HepG2 (cell line): ENCODE data around the gene COPS6. TPM values are rescaled to one million over a fixed set of nuclear protein-coding genes. Genes with fewer than 3 reads are reported as not detected.

ENCODE experiments used
- AFF4 ChIP-seq: sonication (generic); formaldehyde crosslinking; IDR thresholded peaks from 2 replicates; pipeline ENCODE4 v1.4.0; 2020; ENCODE audit warnings: missing genetic modification reagents
- DRAP1 ChIP-seq: IDR thresholded peaks from 2 replicates; pipeline ENCODE4 v1.6.1; 2016; ENCODE audit warnings: missing genetic modification reagents, missing compliant biosample characterization
- FOXA1 ChIP-seq, 2 experiments: fragments of 450-650 bp in 1 of 2; sonication (generic) in 1 of 2; formaldehyde crosslinking in 1 of 2; IDR thresholded peaks; 2 replicates each; pipeline versions ENCODE4 v1.4.0 to v1.6.1; 2016 to 2020; ENCODE audit warnings: missing genetic modification reagents in 1 of 2
- HDAC1 ChIP-seq: sonication (generic); formaldehyde crosslinking; IDR thresholded peaks from 2 replicates; pipeline ENCODE4 v1.5.1; 2020; ENCODE audit warnings: mild to moderate bottlenecking, missing genetic modification reagents
- KAT2B ChIP-seq: fragments of 150-350 bp; IDR thresholded peaks from 2 replicates; pipeline ENCODE4 v1.6.1; 2014; ENCODE audit warnings: low read depth, low read length, borderline replicate concordance
- KDM2A ChIP-seq: sonication (generic); formaldehyde crosslinking; IDR thresholded peaks from 2 replicates; pipeline ENCODE4 v1.4.0; 2020; ENCODE audit warnings: low read depth, missing genetic modification reagents, borderline replicate concordance
- MAFF ChIP-seq: IDR thresholded peaks from 2 replicates; pipeline ENCODE4 v1.6.1; 2011; ENCODE audit warnings: low read depth, low read length, improper control_type of control experiment
- NR2F1 ChIP-seq, 2 experiments: fragments of 450-650 bp in 1 of 2; formaldehyde crosslinking in 1 of 2; IDR thresholded peaks; 2 replicates each; pipeline versions ENCODE4 v1.5.0 to v1.6.1; 2016 to 2020; ENCODE audit warnings: mild to moderate bottlenecking in 1 of 2, missing compliant biosample characterization in 1 of 2, missing genetic modification reagents in 1 of 2, moderate library complexity in 1 of 2
- PHB2 ChIP-seq: fragments of 450-650 bp; IDR thresholded peaks from 2 replicates; pipeline ENCODE4 v1.6.1; 2018; ENCODE audit not compliant: partially characterized antibody
- SPEN ChIP-seq: sonication (generic); formaldehyde crosslinking; IDR thresholded peaks from 2 replicates; pipeline ENCODE4 v1.5.1; 2020; ENCODE audit warnings: low read depth, mild to moderate bottlenecking, missing genetic modification reagents
- TBX2 ChIP-seq: sonication (generic); formaldehyde crosslinking; IDR thresholded peaks from 2 replicates; pipeline ENCODE4 v1.5.0; 2020; ENCODE audit warnings: missing genetic modification reagents, mild to moderate bottlenecking, borderline replicate concordance
- ZFX ChIP-seq: sonication (generic); formaldehyde crosslinking; IDR thresholded peaks from 2 replicates; pipeline ENCODE4 v1.4.0; 2020; ENCODE audit warnings: mild to moderate bottlenecking, low read depth, missing genetic modification reagents, moderate library complexity
- ZFYVE20 ChIP-seq: sonication (generic); formaldehyde crosslinking; IDR thresholded peaks from 2 replicates; pipeline ENCODE4 v1.8.0; 2023; ENCODE audit warnings: low read depth, mild to moderate bottlenecking, moderate library complexity, missing genetic modification reagents, borderline replicate concordance
- ZKSCAN8 ChIP-seq: IDR thresholded peaks from 2 replicates; pipeline ENCODE4 v1.6.1; 2016; ENCODE audit warnings: borderline replicate concordance, missing genetic modification reagents, missing compliant biosample characterization
- ZNF33B ChIP-seq: sonication (generic); formaldehyde crosslinking; IDR thresholded peaks from 2 replicates; pipeline ENCODE4 v1.5.1; 2020; ENCODE audit warnings: mild to moderate bottlenecking, missing genetic modification reagents
- ZNF407 ChIP-seq: sonication (generic); formaldehyde crosslinking; IDR thresholded peaks from one replicate; pipeline ENCODE4 v1.5.1; 2020; ENCODE audit warnings: mild to moderate bottlenecking, missing genetic modification reagents; ENCODE audit errors: not compliant biosample characterization
- polyA plus RNA-seq, 8 experiments: library from polyadenylated mRNA; depleted of rRNA in 3 of 8; stranded (reverse) in 7 of 8; unstranded in 1 of 8; fragments of >200 nt; fragmentation: Illumina TruSeq in 4 of 8; extraction: Trizol in 4 of 8; gene quantifications; 2 replicates each; pipeline versions ENCODE4 v1.2.1 to v1.2.3, GENCODE V29; 2011 to 2016; ENCODE audit warnings: low read depth in 4 of 8, missing spikeins in 1 of 8, mixed read lengths in 1 of 8; ENCODE audit not compliant: insufficient read depth in 1 of 8
- total RNA-seq, 5 experiments: library from RNA; depleted of rRNA; stranded (reverse); fragments of >200 nt; fragmentation: Illumina TruSeq; extraction: Trizol; gene quantifications; 2 replicates each; pipeline ENCODE4 v1.2.3, GENCODE V29; 2016; ENCODE audit warnings: low read depth in 1 of 5

Gene COPS6
- total and polyA plus RNA-seq, 2 of the 13 experiments (the other 11 are each of a cell fraction or from before 2014, with no cell fraction given), result 33.4 to 117 TPM

- TF ChIP-seq ZKSCAN8 (CRISPR knock-in tag), result no peak
- no peak for TF ChIP-seq ZNF407
- no peak for TF ChIP-seq FOXA1 (IDR thresholded peaks at IDR 0.05)
- peak; percentile 33; the same call in 1 of the 2 replicates for TF ChIP-seq FOXA1 (CRISPR knock-in tag; IDR thresholded peaks at IDR 0.05)
- TF ChIP-seq KDM2A (CRISPR knock-in tag), result peak; percentile 87
- TF ChIP-seq NR2F1 (CRISPR knock-in tag; IDR thresholded peaks at IDR 0.05), result no peak
- TF ChIP-seq ZFYVE20 (CRISPR knock-in tag), result no peak
- no peak for TF ChIP-seq MAFF
- no peak for TF ChIP-seq TBX2 (CRISPR knock-in tag)
- TF ChIP-seq AFF4 (CRISPR knock-in tag), result no peak
- peak; percentile 22; the same call in 1 of the 2 replicates for TF ChIP-seq ZFX (CRISPR knock-in tag)
- peak; percentile 45; the same call in 1 of the 2 replicates for TF ChIP-seq SPEN (CRISPR knock-in tag)
- TF ChIP-seq KAT2B, result no peak
- TF ChIP-seq DRAP1 (CRISPR knock-in tag), result no peak; the same call in none of the 2 replicates
- TF ChIP-seq HDAC1 (CRISPR knock-in tag), result peak; percentile 85
- no peak for TF ChIP-seq PHB2
- TF ChIP-seq ZNF33B (CRISPR knock-in tag), result no peak
Measured at GRCh38 chr7:100049441-100050291, 39.1 kb upstream of the COPS6 start, which contains the start of gene ZSCAN21 (continued).
